Measurements from ENCODE around the gene PCDHGB2.
"Not testable (repeated sequence)": the region's sequence is repeated elsewhere in the genome, so short reads cannot be mapped to it uniquely, and the experiment has no call there.

The PCDHGB2 gene

GRCh38 chr5:141359790-141360426 is at the start of gene PCDHGB2:
PCDHGB2 (plus strand) TSS chr5:141359994; CDS start chr5:141360136, 142 bp downstream.
- no peak for DNase-seq

GRCh38 chr5:141313711-141314110 is 46.1 kb upstream of the PCDHGB2 start:
- no peak for DNase-seq

- not testable (repeated sequence) for DNase-seq
These were observed 42.8 kb upstream of the PCDHGB2 start for GRCh38 chr5:141316963-141317362.

- no peak for DNase-seq
These were observed 40.6 kb upstream of the PCDHGB2 start for GRCh38 chr5:141319202-141319601.

- DNase-seq: no peak
These were observed 40.1 kb upstream of the PCDHGB2 start for GRCh38 chr5:141319699-141320098.

- DNase-seq: peak; percentile 93
These were observed 39.3 kb upstream of the PCDHGB2 start, which contains the start of gene TAF7 for GRCh38 chr5:141320225-141321169. TAF7 (minus strand) TSS chr5:141320784; CDS start chr5:141320044, 740 bp downstream.

GRCh38 chr5:141322261-141322660 is 37.5 kb upstream of the PCDHGB2 start:
- no peak for DNase-seq

- peak; percentile 77 for DNase-seq
These were observed 33.5 kb upstream of the PCDHGB2 start for GRCh38 chr5:141326088-141326854.

- DNase-seq: no peak
These were observed 31.6 kb upstream of the PCDHGB2 start for GRCh38 chr5:141328231-141328630.

GRCh38 chr5:141330299-141331080 is 29.3 kb upstream of the PCDHGB2 start, which contains the start of gene PCDHGA1:
PCDHGA1 (plus strand) TSS chr5:141330514.
- DNase-seq: peak; percentile 37

- not testable (repeated sequence) for DNase-seq
These were observed 27.2 kb upstream of the PCDHGB2 start for GRCh38 chr5:141332571-141332970.

GRCh38 chr5:141338538-141339306 is 21.1 kb upstream of the PCDHGB2 start, which contains the start of gene PCDHGA2:
PCDHGA2 (plus strand) TSS chr5:141338760.
- no peak for DNase-seq

- not testable (repeated sequence) for DNase-seq
These were observed 18.9 kb upstream of the PCDHGB2 start for GRCh38 chr5:141340781-141341354.

- no peak for DNase-seq
These were observed 17.0 kb upstream of the PCDHGB2 start for GRCh38 chr5:141342773-141343172.

GRCh38 chr5:141343242-141343952 is 16.4 kb upstream of the PCDHGB2 start, which contains the start of gene PCDHGA3:
PCDHGA3 (plus strand) TSS chr5:141343829; CDS start chr5:141344034, 205 bp downstream.
- no peak for DNase-seq

GRCh38 chr5:141343953-141344463 is 15.8 kb upstream of the PCDHGB2 start:
- DNase-seq: no peak

- no peak for DNase-seq
These were observed 14.5 kb upstream of the PCDHGB2 start for GRCh38 chr5:141345327-141345726.

- not testable (repeated sequence) for DNase-seq
These were observed 13.8 kb upstream of the PCDHGB2 start for GRCh38 chr5:141346017-141346416.

GRCh38 chr5:141349917-141350619 is 9.7 kb upstream of the PCDHGB2 start, which contains the start of gene PCDHGB1:
PCDHGB1 (plus strand) TSS chr5:141350099; CDS start chr5:141350261, 162 bp downstream.
- peak; percentile 37 for DNase-seq

All from activated naive CD4-positive, alpha-beta T cell treated with Interleukin-2 at 50 U/mL for 16 hours (primary cell).